Measurements from ENCODE around the gene RAPGEF5. TPM values are rescaled to one million over a fixed set of nuclear protein-coding genes. Genes with fewer than 3 reads are reported as not detected.

The RAPGEF5 gene
- total and polyA plus RNA-seq, 4 donors: 7.1 to 54.8 (median 13.0) TPM

GRCh38 chr7:22348379-22348778 is 8.6 kb downstream of the RAPGEF5 start:
- Histone ChIP-seq H3K9me3 (ENCODE audit: control insufficient read depth in 4 of 4, low read length in 3 of 4) (no peaks in the 10 kb centered on the region), H3K9ac (ENCODE audit: low read depth in 1 of 2, low read length in 2 of 2) (no peak overlapping the region), H3K27me3 (ENCODE audit: control insufficient read depth in 4 of 4, insufficient read depth in 4 of 4, low read length in 3 of 4) (no peaks in the 10 kb centered on the region), H3K36me3 (ENCODE audit: control insufficient read depth in 4 of 4, insufficient read depth in 3 of 4, low read depth in 1 of 4, low read length in 3 of 4) (no peaks in the 10 kb centered on the region), H3K4me1 (ENCODE audit: control insufficient read depth in 4 of 4, insufficient read depth in 4 of 4, low read length in 3 of 4) (peaks cover 2 to 37% (median 9%) of the 10 kb centered on the region in 4 donors), H3K4me3 (ENCODE audit: low read depth in 1 of 3, low read length in 3 of 3) (no peak overlapping the region), H3K27ac (ENCODE audit: low read depth in 1 of 2, low read length in 2 of 2) (no peak overlapping the region)
- DNase-seq (ENCODE audit: low spot score): no peak
- no peak for TF ChIP-seq JUND (IDR thresholded peaks at IDR 0.05)
- TF ChIP-seq ZBTB33 (IDR thresholded peaks at IDR 0.05): no peak
- no peak for TF ChIP-seq NR2F2 (IDR thresholded peaks at IDR 0.05)
- TF ChIP-seq SP1 (IDR thresholded peaks at IDR 0.05): no peak
- TF ChIP-seq TAF1 (conservative IDR thresholded peaks at IDR 0.05): no peak
- TF ChIP-seq HNF4A (conservative IDR thresholded peaks at IDR 0.05): no peak
- TF ChIP-seq HNF4G (IDR thresholded peaks at IDR 0.05): no peak
- TF ChIP-seq RXRA (IDR thresholded peaks at IDR 0.05): no peak
- TF ChIP-seq REST (IDR thresholded peaks at IDR 0.05): no peak
- no peak for TF ChIP-seq FOXA1 (IDR thresholded peaks at IDR 0.05)
- no peak for TF ChIP-seq GABPA (IDR thresholded peaks at IDR 0.05 in 1 of 2, conservative IDR thresholded peaks at IDR 0.05 in 1 of 2)
- TF ChIP-seq FOXA2 (IDR thresholded peaks at IDR 0.05): no peak
- no peak for TF ChIP-seq RAD21 (IDR thresholded peaks at IDR 0.05)

- H3K9ac ChIP-seq (ENCODE audit: low read depth in 1 of 2, low read length in 2 of 2): peak overlapping the region in 1 of 2 donors; percentile 2
- H3K27ac ChIP-seq (ENCODE audit: low read depth in 1 of 2, low read length in 2 of 2): peak overlapping the region; percentile 89 to 90
- H3K9me3 ChIP-seq (ENCODE audit: control insufficient read depth in 4 of 4, low read length in 3 of 4): no peaks in the 10 kb centered on the region
- WGBS: 23% methylated on average over 2 of the region's 2 CpGs
- peaks cover 5 to 39% (median 18%) of the 10 kb centered on the region in 4 donors for H3K4me1 ChIP-seq (ENCODE audit: control insufficient read depth in 4 of 4, insufficient read depth in 4 of 4, low read length in 3 of 4)
- H3K27me3 ChIP-seq (ENCODE audit: control insufficient read depth in 4 of 4, insufficient read depth in 4 of 4, low read length in 3 of 4): no peaks in the 10 kb centered on the region
- DNase-seq (ENCODE audit: low spot score): no peak
- no peaks in the 10 kb centered on the region for H3K36me3 ChIP-seq (ENCODE audit: control insufficient read depth in 4 of 4, insufficient read depth in 3 of 4, low read depth in 1 of 4, low read length in 3 of 4)
- no peak overlapping the region for H3K4me3 ChIP-seq (ENCODE audit: low read depth in 1 of 3, low read length in 3 of 3)
- peak; percentile 64 for TF ChIP-seq FOXA2 (IDR thresholded peaks at IDR 0.05)
- peak; percentile 32 to 78 for TF ChIP-seq RXRA (IDR thresholded peaks at IDR 0.05)
- TF ChIP-seq MAX (IDR thresholded peaks at IDR 0.05): peak; percentile 54
- no peak for TF ChIP-seq TAF1 (conservative IDR thresholded peaks at IDR 0.05)
- peak; percentile 81 for TF ChIP-seq YY1 (IDR thresholded peaks at IDR 0.05)
- TF ChIP-seq HNF4A (conservative IDR thresholded peaks at IDR 0.05): peak; percentile 74 to 91
- peak; percentile 80 for TF ChIP-seq REST (IDR thresholded peaks at IDR 0.05)
- no peak for TF ChIP-seq CTCF (IDR thresholded peaks at IDR 0.05; ENCODE audit: low read depth, low read length, missing input control)
- peak in 1 of 2 donors; percentile 44 for TF ChIP-seq EGR1 (IDR thresholded peaks at IDR 0.05; ENCODE audit: low read depth in 2 of 2)
- no peak for TF ChIP-seq NR2F2 (IDR thresholded peaks at IDR 0.05)
- peak; percentile 17 for TF ChIP-seq ATF3 (IDR thresholded peaks at IDR 0.05)
Observed at GRCh38 chr7:22346383-22347107, 10.4 kb downstream of the RAPGEF5 start.
